HG03575 (cell line): ENCODE measurements around the gene TRIM56.
"Not testable (repeated sequence)": the region's sequence is repeated elsewhere in the genome, so short reads cannot be mapped to it uniquely, and the experiment has no call there.

Experiments used
- ATAC-seq: cut with Tn5 transposase; IDR thresholded peaks from one replicate; pipeline ENCODE4 v1.9.1; 2021; ENCODE audit not compliant: unreplicated experiment, insufficient number of reproducible peaks, low FRiP score; ENCODE audit errors: extremely low read depth

The TRIM56 gene

GRCh38 chr7:101108961-101109360, 23.7 kb downstream of the TRIM56 start:
- no peak for ATAC-seq

GRCh38 chr7:101109368-101109767, 24.1 kb downstream of the TRIM56 start:
- ATAC-seq: no peak

- ATAC-seq: no peak
Measured at GRCh38 chr7:101111261-101111660, 26.0 kb downstream of the TRIM56 start.

GRCh38 chr7:101112233-101112632, 27.0 kb downstream of the TRIM56 start:
- no peak for ATAC-seq

- ATAC-seq: not testable (repeated sequence)
Measured at GRCh38 chr7:101113140-101113539, 27.9 kb downstream of the TRIM56 start.

GRCh38 chr7:101113836-101114235, 28.6 kb downstream of the TRIM56 start:
- ATAC-seq: no peak

GRCh38 chr7:101114492-101114891, 29.2 kb downstream of the TRIM56 start:
- no peak for ATAC-seq

GRCh38 chr7:101115215-101115614, 29.9 kb downstream of the TRIM56 start:
- ATAC-seq: no peak

GRCh38 chr7:101116898-101117297, 31.6 kb downstream of the TRIM56 start:
- ATAC-seq: no peak

GRCh38 chr7:101118856-101119255, 33.6 kb downstream of the TRIM56 start:
- no peak for ATAC-seq

GRCh38 chr7:101119876-101120275, 34.6 kb downstream of the TRIM56 start:
- no peak for ATAC-seq

GRCh38 chr7:101120315-101120714, 35.0 kb downstream of the TRIM56 start:
- no peak for ATAC-seq

GRCh38 chr7:101121631-101121990, 36.3 kb downstream of the TRIM56 start:
- ATAC-seq: not testable (repeated sequence)

- ATAC-seq: no peak
Measured at GRCh38 chr7:101121991-101122932, 37.0 kb downstream of the TRIM56 start.

- no peak for ATAC-seq
Measured at GRCh38 chr7:101122933-101123702, 37.8 kb downstream of the TRIM56 start.

GRCh38 chr7:101123703-101124068, 38.4 kb downstream of the TRIM56 start:
- ATAC-seq: no peak

GRCh38 chr7:101124376-101125056, 39.2 kb downstream of the TRIM56 start:
- ATAC-seq: no peak

GRCh38 chr7:101125989-101126650, 40.8 kb downstream of the TRIM56 start:
- no peak for ATAC-seq
